ENCODE data around the gene DAB1.

Gene DAB1

DNA sequence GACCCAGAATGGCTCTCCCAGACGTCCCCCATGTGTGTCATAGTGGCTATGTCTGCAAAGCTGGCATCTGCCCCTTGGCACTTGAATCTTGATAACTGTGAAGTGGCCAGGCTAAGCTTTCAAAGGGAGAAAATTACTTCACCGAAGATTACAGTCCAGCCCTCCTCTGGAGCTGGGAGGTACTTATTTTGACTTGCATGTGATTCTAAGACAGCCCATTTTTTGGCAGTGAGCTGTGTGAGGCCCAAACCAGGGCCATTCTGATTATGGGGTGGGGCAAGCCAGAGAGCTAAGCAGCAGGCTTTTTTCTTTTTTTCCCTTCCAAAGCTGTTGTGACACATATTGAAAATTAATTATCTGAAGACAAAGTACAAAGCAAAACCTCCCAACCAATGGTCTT lies 415.9 kb downstream of the DAB1 start:
- WGBS, 2 donors (ENCODE audit: extremely low coverage in 2 of 2, insufficient read length in 2 of 2, insufficient replicate concordance in 1 of 2), result no CpG with 5 or more reads among the region's 2 CpGs
- Histone ChIP-seq H2BK120ac (ENCODE audit: low read depth, low read length) (no peak overlapping the region), H2BK15ac (ENCODE audit: low read length) (no peak overlapping the region), H3K4me1 (ENCODE audit: control insufficient read depth in 2 of 2, insufficient read depth in 1 of 2, low read depth in 1 of 2, low read length in 2 of 2) (peaks cover 0 to 1% of the 10 kb centered on the region in 2 donors), H3K9ac (ENCODE audit: low read depth, low read length, poor library complexity) (no peak overlapping the region), H3K23ac (ENCODE audit: low read depth, low read length, poor library complexity) (no peak overlapping the region), H2AK5ac (ENCODE audit: low read depth, low read length) (no peak overlapping the region), H4K8ac (ENCODE audit: low read depth, low read length) (no peak overlapping the region), H3K27ac (replicated peaks; ENCODE audit: low read length) (no peak overlapping the region), H4K91ac (ENCODE audit: low read depth, low read length, poor library complexity) (no peak overlapping the region), H3K14ac (ENCODE audit: low read length) (no peak overlapping the region), H2AFZ (ENCODE audit: low read length) (no peak overlapping the region), H3K79me1 (ENCODE audit: low read depth, low read length) (no peaks in the 10 kb centered on the region), H3K27me3 (ENCODE audit: control insufficient read depth in 3 of 3, insufficient read depth in 3 of 3, low read depth in 1 of 3, low read length in 3 of 3) (no peaks in the 10 kb centered on the region), H3K18ac (ENCODE audit: low read length) (no peak overlapping the region), H3K4me2 (ENCODE audit: insufficient read depth, low read length, poor library complexity, severe bottlenecking) (no peak overlapping the region), H2BK12ac (ENCODE audit: low read length) (no peak overlapping the region), H3K9me3 (replicated peaks in 1 of 2; ENCODE audit: control insufficient read depth in 2 of 2, insufficient read depth in 1 of 2, low read depth in 1 of 2, low read length in 2 of 2) (no peaks in the 10 kb centered on the region), H3K36me3 (replicated peaks in 1 of 2; ENCODE audit: control insufficient read depth in 2 of 2, insufficient read depth in 2 of 2, low read length in 2 of 2) (peaks cover 0 to 10% of the 10 kb centered on the region in 2 donors), H2BK5ac (ENCODE audit: low read length) (no peak overlapping the region), H3K4ac (ENCODE audit: low read length) (no peak overlapping the region), H3K4me3 (ENCODE audit: low read length in 2 of 2) (no peak overlapping the region)
- DNase-seq (ENCODE audit: low spot score), result no peak

DNA sequence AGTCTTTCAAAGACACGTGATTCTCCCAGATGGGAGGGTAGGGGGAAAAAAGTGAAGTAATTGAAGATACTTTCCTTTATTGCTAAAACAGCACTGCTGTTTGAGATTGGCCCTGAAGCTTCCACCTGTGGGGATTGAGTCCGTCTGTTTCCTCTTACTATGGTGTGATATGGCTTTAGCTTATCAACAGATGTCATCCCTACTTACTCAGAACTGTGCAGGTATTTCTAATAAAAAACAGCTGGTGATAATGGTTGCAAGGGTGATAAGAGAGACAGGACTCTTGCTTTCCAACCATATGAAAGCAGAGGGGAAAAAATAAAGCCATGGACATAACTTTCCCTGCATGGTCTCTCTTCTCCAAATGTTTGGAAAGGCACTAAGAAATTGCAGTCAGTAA lies 416.4 kb downstream of the DAB1 start:
- Histone ChIP-seq H3K4ac (ENCODE audit: low read length) (no peak overlapping the region), H2BK5ac (ENCODE audit: low read length) (no peak overlapping the region), H2BK12ac (ENCODE audit: low read length) (no peak overlapping the region), H4K91ac (ENCODE audit: low read depth, low read length, poor library complexity) (no peak overlapping the region), H3K4me3 (ENCODE audit: low read length in 2 of 2) (no peak overlapping the region), H2BK120ac (ENCODE audit: low read depth, low read length) (no peak overlapping the region), H3K14ac (ENCODE audit: low read length) (no peak overlapping the region), H3K4me2 (ENCODE audit: insufficient read depth, low read length, poor library complexity, severe bottlenecking) (no peak overlapping the region), H4K8ac (ENCODE audit: low read depth, low read length) (no peak overlapping the region), H2AFZ (ENCODE audit: low read length) (no peak overlapping the region), H3K9me3 (replicated peaks in 1 of 2; ENCODE audit: control insufficient read depth in 2 of 2, insufficient read depth in 1 of 2, low read depth in 1 of 2, low read length in 2 of 2) (no peaks in the 10 kb centered on the region), H3K27me3 (ENCODE audit: control insufficient read depth in 3 of 3, insufficient read depth in 3 of 3, low read depth in 1 of 3, low read length in 3 of 3) (no peaks in the 10 kb centered on the region), H3K79me1 (ENCODE audit: low read depth, low read length) (no peaks in the 10 kb centered on the region), H3K18ac (ENCODE audit: low read length) (no peak overlapping the region), H3K27ac (replicated peaks; ENCODE audit: low read length) (no peak overlapping the region), H2BK15ac (ENCODE audit: low read length) (no peak overlapping the region), H3K9ac (ENCODE audit: low read depth, low read length, poor library complexity) (no peak overlapping the region), H2AK5ac (ENCODE audit: low read depth, low read length) (no peak overlapping the region), H3K36me3 (replicated peaks in 1 of 2; ENCODE audit: control insufficient read depth in 2 of 2, insufficient read depth in 2 of 2, low read length in 2 of 2) (peaks cover 0 to 10% of the 10 kb centered on the region in 2 donors), H3K23ac (ENCODE audit: low read depth, low read length, poor library complexity) (no peak overlapping the region), H3K4me1 (ENCODE audit: control insufficient read depth in 2 of 2, insufficient read depth in 1 of 2, low read depth in 1 of 2, low read length in 2 of 2) (peaks cover 0 to 1% of the 10 kb centered on the region in 2 donors)
- WGBS, 2 donors (ENCODE audit: extremely low coverage in 2 of 2, insufficient read length in 2 of 2, insufficient replicate concordance in 1 of 2), result no CpG with 5 or more reads among the region's 2 CpGs
- no peak for DNase-seq (ENCODE audit: low spot score)

DNA sequence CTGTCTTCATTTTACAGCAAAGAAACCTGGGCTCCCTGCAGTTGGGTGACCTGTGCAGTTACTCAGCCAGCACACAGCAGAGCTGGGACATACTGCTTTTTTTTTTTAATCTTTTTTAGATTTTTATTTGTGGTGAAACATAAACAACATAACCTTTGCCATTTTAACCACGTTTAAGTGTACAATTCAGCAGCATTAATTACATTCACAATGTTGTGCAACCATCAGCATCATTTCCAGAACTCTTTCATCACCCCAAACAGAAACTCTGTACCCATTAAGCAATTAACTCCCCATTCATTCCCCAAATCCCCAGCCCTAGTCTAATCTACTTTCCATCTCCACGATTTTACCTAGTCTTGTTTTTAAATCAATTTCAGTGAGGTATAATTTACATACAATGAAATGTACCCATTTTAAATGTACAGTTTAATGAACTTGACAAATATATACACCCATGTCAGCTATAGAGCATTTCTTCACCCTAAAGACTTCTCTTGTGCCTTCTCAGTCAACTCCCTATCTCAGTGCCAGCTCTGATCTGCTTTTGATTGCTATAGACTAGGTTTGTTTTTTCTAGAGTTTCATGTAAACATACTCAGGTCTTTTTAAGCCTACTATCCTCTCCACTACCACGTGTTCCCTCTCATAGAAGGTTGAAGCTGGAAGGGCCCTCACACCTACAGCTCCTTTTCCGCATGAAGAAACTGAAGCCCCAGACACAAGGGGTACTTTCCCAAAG lies 420.3 kb downstream of the DAB1 start:
- Histone ChIP-seq H3K18ac (ENCODE audit: low read length) (no peak overlapping the region), H2AFZ (ENCODE audit: low read length) (no peak overlapping the region), H2BK120ac (ENCODE audit: low read depth, low read length) (no peak overlapping the region), H2AK5ac (ENCODE audit: low read depth, low read length) (no peak overlapping the region), H3K9ac (ENCODE audit: low read depth, low read length, poor library complexity) (no peak overlapping the region), H3K36me3 (replicated peaks in 1 of 2; ENCODE audit: control insufficient read depth in 2 of 2, insufficient read depth in 2 of 2, low read length in 2 of 2) (no peaks in the 10 kb centered on the region), H2BK12ac (ENCODE audit: low read length) (no peak overlapping the region), H3K27me3 (ENCODE audit: control insufficient read depth in 3 of 3, insufficient read depth in 3 of 3, low read depth in 1 of 3, low read length in 3 of 3) (no peaks in the 10 kb centered on the region), H4K91ac (ENCODE audit: low read depth, low read length, poor library complexity) (no peak overlapping the region), H3K79me1 (ENCODE audit: low read depth, low read length) (no peaks in the 10 kb centered on the region), H3K23ac (ENCODE audit: low read depth, low read length, poor library complexity) (no peak overlapping the region), H3K9me3 (replicated peaks in 1 of 2; ENCODE audit: control insufficient read depth in 2 of 2, insufficient read depth in 1 of 2, low read depth in 1 of 2, low read length in 2 of 2) (no peaks in the 10 kb centered on the region), H3K4me1 (ENCODE audit: control insufficient read depth in 2 of 2, insufficient read depth in 1 of 2, low read depth in 1 of 2, low read length in 2 of 2) (peaks cover 0 to 3% of the 10 kb centered on the region in 2 donors), H3K4me3 (ENCODE audit: low read length in 2 of 2) (no peak overlapping the region), H3K27ac (replicated peaks; ENCODE audit: low read length) (no peak overlapping the region), H3K14ac (ENCODE audit: low read length) (no peak overlapping the region), H3K4ac (ENCODE audit: low read length) (no peak overlapping the region), H2BK15ac (ENCODE audit: low read length) (no peak overlapping the region), H2BK5ac (ENCODE audit: low read length) (no peak overlapping the region), H3K4me2 (ENCODE audit: insufficient read depth, low read length, poor library complexity, severe bottlenecking) (no peak overlapping the region), H4K8ac (ENCODE audit: low read depth, low read length) (no peak overlapping the region)
- WGBS, 2 donors (ENCODE audit: extremely low coverage in 2 of 2, insufficient read length in 2 of 2, insufficient replicate concordance in 1 of 2), result 100% methylated on average over 1 of the region's 4 CpGs; no CpG with 5 or more reads in 1 of the 2 donors
- no peak for DNase-seq (ENCODE audit: low spot score)

DNA sequence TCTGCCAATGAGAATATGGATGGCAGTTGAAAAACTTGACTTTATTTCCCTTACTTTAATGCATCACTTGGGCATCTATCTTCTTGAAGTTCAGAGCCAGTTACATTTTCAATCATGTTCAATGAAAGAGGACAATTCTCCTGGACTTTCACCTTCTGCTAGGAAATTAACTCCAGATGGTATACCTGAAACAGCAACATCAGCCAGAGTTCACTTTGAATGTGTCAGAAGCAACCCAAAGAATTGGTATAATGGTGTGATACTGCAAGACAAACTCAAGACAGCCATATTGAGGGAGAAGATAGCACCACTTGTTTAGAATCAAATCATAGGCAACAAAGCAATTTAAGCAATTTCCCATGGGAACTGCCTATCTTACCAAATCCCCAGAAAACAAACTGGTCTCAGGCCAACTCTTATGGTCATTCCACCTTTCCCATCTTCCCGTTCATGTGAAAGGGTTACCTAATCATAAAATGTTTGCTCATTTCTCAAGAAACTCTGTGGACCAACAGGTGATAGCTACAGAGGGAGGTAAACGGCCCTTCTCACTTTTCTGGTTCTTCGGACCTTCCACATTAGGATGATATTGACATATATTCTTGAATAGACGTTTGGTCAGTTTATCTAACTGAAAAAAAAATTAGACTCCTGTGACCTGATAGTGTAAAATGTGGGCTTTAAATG lies 428.3 kb downstream of the DAB1 start:
- Histone ChIP-seq H3K18ac (ENCODE audit: low read length) (no peak overlapping the region), H2AK5ac (ENCODE audit: low read depth, low read length) (no peak overlapping the region), H3K4me1 (ENCODE audit: control insufficient read depth in 2 of 2, insufficient read depth in 1 of 2, low read depth in 1 of 2, low read length in 2 of 2) (peaks cover 0 to 6% of the 10 kb centered on the region in 2 donors), H3K23ac (ENCODE audit: low read depth, low read length, poor library complexity) (no peak overlapping the region), H3K4me2 (ENCODE audit: insufficient read depth, low read length, poor library complexity, severe bottlenecking) (no peak overlapping the region), H2BK15ac (ENCODE audit: low read length) (no peak overlapping the region), H2AFZ (ENCODE audit: low read length) (no peak overlapping the region), H3K14ac (ENCODE audit: low read length) (no peak overlapping the region), H3K9me3 (replicated peaks in 1 of 2; ENCODE audit: control insufficient read depth in 2 of 2, insufficient read depth in 1 of 2, low read depth in 1 of 2, low read length in 2 of 2) (peaks cover 0 to 2% of the 10 kb centered on the region in 2 donors), H3K79me1 (ENCODE audit: low read depth, low read length) (no peaks in the 10 kb centered on the region), H3K9ac (ENCODE audit: low read depth, low read length, poor library complexity) (no peak overlapping the region), H2BK12ac (ENCODE audit: low read length) (no peak overlapping the region), H3K4ac (ENCODE audit: low read length) (no peak overlapping the region), H4K91ac (ENCODE audit: low read depth, low read length, poor library complexity) (no peak overlapping the region), H2BK120ac (ENCODE audit: low read depth, low read length) (no peak overlapping the region), H3K27ac (replicated peaks; ENCODE audit: low read length) (no peak overlapping the region), H3K27me3 (ENCODE audit: control insufficient read depth in 3 of 3, insufficient read depth in 3 of 3, low read depth in 1 of 3, low read length in 3 of 3) (no peaks in the 10 kb centered on the region), H3K36me3 (replicated peaks in 1 of 2; ENCODE audit: control insufficient read depth in 2 of 2, insufficient read depth in 2 of 2, low read length in 2 of 2) (peaks cover 0 to 3% of the 10 kb centered on the region in 2 donors), H4K8ac (ENCODE audit: low read depth, low read length) (no peak overlapping the region), H2BK5ac (ENCODE audit: low read length) (no peak overlapping the region), H3K4me3 (ENCODE audit: low read length in 2 of 2) (no peak overlapping the region)
- WGBS, 2 donors (ENCODE audit: extremely low coverage in 2 of 2, insufficient read length in 2 of 2, insufficient replicate concordance in 1 of 2), result no CpG with 5 or more reads among the region's 4 CpGs
- DNase-seq (ENCODE audit: low spot score), result no peak

Measured in neuronal stem cell (in vitro differentiated cells).